ENCODE measurements around the gene PDSS2. TPM values are rescaled to one million over a fixed set of nuclear protein-coding genes. Genes with fewer than 3 reads are reported as not detected.

Gene PDSS2
- total and polyA plus RNA-seq, 2 donors (not counting 1 experiment from before 2014, with no cell fraction given), result 16.9 to 17.0 TPM

DNA sequence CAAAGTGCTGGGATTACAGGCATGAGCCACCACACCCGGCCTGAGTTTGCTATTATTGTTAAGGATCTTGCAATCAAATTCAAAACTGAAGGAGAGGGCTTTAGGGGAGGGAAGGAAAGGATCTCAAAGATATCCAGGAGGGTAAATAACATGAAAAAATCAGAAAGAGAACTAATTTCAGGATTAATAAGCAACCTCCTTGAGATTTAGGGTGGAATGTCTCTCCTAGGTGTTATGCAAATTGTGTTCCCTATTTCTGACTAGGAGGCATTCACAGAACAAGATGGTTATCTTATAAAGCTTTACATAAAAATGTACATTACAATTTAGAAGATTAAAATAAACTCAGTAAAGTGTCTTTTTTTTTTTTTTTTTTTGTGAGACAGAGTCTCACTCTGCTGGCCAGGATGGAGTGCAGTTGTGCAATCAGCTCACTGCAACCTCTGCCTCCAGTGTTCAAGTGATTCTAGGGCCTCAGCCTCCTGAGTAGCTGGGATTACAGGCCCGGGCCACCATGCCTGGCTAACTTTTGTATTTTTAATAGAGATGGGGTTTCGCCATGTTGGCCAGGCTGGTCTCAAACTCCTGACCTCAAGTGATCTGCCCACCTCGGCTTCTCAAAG is 252.0 kb downstream of the PDSS2 start:
- Mint-ChIP-seq H3K4me1 (no peaks in the 10 kb centered on the region), H3K4me3 (no peak overlapping the region), H3K27ac (no peak overlapping the region), H3K9me3 (ENCODE audit: insufficient read depth) (peaks cover 5% of the 10 kb centered on the region), H3K27me3 (no peaks in the 10 kb centered on the region)
- Histone ChIP-seq H3K9me3 (ENCODE audit: control extremely low read depth in 1 of 3, control insufficient read depth in 2 of 3, insufficient read depth in 1 of 3, low read length in 2 of 3) (peaks cover 0 to 6% (median 5%) of the 10 kb centered on the region in 3 donors), H3K4me1 (ENCODE audit: control insufficient read depth in 2 of 2, insufficient read depth in 2 of 2, low read length in 2 of 2) (no peaks in the 10 kb centered on the region), H4K20me1 (ENCODE audit: control insufficient read depth, insufficient read depth, low read length, poor library complexity, severe bottlenecking) (no peaks in the 10 kb centered on the region), H2AFZ (ENCODE audit: insufficient read depth, low read depth, low read length, poor library complexity, severe bottlenecking) (no peak overlapping the region), H3K9ac (ENCODE audit: low read length) (no peak overlapping the region), H3K27me3 (replicated peaks in 1 of 4; ENCODE audit: control extremely low read depth in 1 of 4, control insufficient read depth in 3 of 4, insufficient read depth in 4 of 4, low read length in 3 of 4) (no peaks in the 10 kb centered on the region), H3K4me2 (replicated peaks; ENCODE audit: low read depth, low read length, poor library complexity, severe bottlenecking) (no peak overlapping the region), H3K27ac (ENCODE audit: low read length in 2 of 2) (no peak overlapping the region), H3K79me2 (ENCODE audit: control insufficient read depth, insufficient read depth, low read length) (no peaks in the 10 kb centered on the region), H3K36me3 (replicated peaks in 1 of 2; ENCODE audit: control extremely low read depth in 1 of 2, control insufficient read depth in 1 of 2, extremely low read depth in 1 of 2, insufficient read depth in 2 of 2, low read length in 1 of 2) (peaks cover 0 to 3% of the 10 kb centered on the region in 2 experiments), H3K4me3 (ENCODE audit: control extremely low read depth in 1 of 5, extremely low read depth in 1 of 5, insufficient read depth in 1 of 5, low read depth in 2 of 5, low read length in 4 of 5) (no peak overlapping the region)
- TF ChIP-seq, protein P1, sequence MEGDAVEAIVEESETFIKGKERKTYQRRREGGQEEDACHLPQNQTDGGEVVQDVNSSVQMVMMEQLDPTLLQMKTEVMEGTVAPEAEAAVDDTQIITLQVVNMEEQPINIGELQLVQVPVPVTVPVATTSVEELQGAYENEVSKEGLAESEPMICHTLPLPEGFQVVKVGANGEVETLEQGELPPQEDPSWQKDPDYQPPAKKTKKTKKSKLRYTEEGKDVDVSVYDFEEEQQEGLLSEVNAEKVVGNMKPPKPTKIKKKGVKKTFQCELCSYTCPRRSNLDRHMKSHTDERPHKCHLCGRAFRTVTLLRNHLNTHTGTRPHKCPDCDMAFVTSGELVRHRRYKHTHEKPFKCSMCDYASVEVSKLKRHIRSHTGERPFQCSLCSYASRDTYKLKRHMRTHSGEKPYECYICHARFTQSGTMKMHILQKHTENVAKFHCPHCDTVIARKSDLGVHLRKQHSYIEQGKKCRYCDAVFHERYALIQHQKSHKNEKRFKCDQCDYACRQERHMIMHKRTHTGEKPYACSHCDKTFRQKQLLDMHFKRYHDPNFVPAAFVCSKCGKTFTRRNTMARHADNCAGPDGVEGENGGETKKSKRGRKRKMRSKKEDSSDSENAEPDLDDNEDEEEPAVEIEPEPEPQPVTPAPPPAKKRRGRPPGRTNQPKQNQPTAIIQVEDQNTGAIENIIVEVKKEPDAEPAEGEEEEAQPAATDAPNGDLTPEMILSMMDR (IDR thresholded peaks at IDR 0.05), result no peak
- no peak for TF ChIP-seq EZH2 (IDR thresholded peaks at IDR 0.05; ENCODE audit: borderline replicate concordance, insufficient read depth, low read depth, low read length, poor library complexity, severe bottlenecking)
- CTCF ChIA-PET, result no interaction called here
- ATAC-seq (ENCODE audit: low read depth), result no peak
- intact Hi-C loops (cut with micrococcal nuclease), result no loop called here
- no peak for DNase-seq
- WGBS (ENCODE audit: insufficient coverage), result 100% methylated on average over 1 of the region's 4 CpGs
- POLR2A ChIA-PET, result no interaction called here

- Histone ChIP-seq H3K4me1 (ENCODE audit: control insufficient read depth in 2 of 2, insufficient read depth in 2 of 2, low read length in 2 of 2) (no peaks in the 10 kb centered on the region), H3K4me3 (ENCODE audit: control extremely low read depth in 1 of 5, extremely low read depth in 1 of 5, insufficient read depth in 1 of 5, low read depth in 2 of 5, low read length in 4 of 5) (no peak overlapping the region), H3K27me3 (replicated peaks in 1 of 4; ENCODE audit: control extremely low read depth in 1 of 4, control insufficient read depth in 3 of 4, insufficient read depth in 4 of 4, low read length in 3 of 4) (no peaks in the 10 kb centered on the region), H2AFZ (ENCODE audit: insufficient read depth, low read depth, low read length, poor library complexity, severe bottlenecking) (no peak overlapping the region), H3K4me2 (replicated peaks; ENCODE audit: low read depth, low read length, poor library complexity, severe bottlenecking) (no peak overlapping the region), H3K36me3 (replicated peaks in 1 of 2; ENCODE audit: control extremely low read depth in 1 of 2, control insufficient read depth in 1 of 2, extremely low read depth in 1 of 2, insufficient read depth in 2 of 2, low read length in 1 of 2) (peaks cover 0 to 3% of the 10 kb centered on the region in 2 experiments), H3K27ac (ENCODE audit: low read length in 2 of 2) (no peak overlapping the region), H3K9ac (ENCODE audit: low read length) (no peak overlapping the region), H3K9me3 (ENCODE audit: control extremely low read depth in 1 of 3, control insufficient read depth in 2 of 3, insufficient read depth in 1 of 3, low read length in 2 of 3) (peaks cover 0 to 6% (median 5%) of the 10 kb centered on the region in 3 donors), H3K79me2 (ENCODE audit: control insufficient read depth, insufficient read depth, low read length) (no peaks in the 10 kb centered on the region), H4K20me1 (ENCODE audit: control insufficient read depth, insufficient read depth, low read length, poor library complexity, severe bottlenecking) (no peaks in the 10 kb centered on the region)
- WGBS (ENCODE audit: insufficient coverage), result 88% methylated on average over 3 of the region's 6 CpGs
- Mint-ChIP-seq H3K27ac (no peak overlapping the region), H3K4me3 (no peak overlapping the region), H3K9me3 (ENCODE audit: insufficient read depth) (peaks cover 5% of the 10 kb centered on the region), H3K27me3 (no peaks in the 10 kb centered on the region), H3K4me1 (no peaks in the 10 kb centered on the region)
- no peak for ATAC-seq (ENCODE audit: low read depth)
- DNase-seq, result no peak
- TF ChIP-seq, protein P1 (IDR thresholded peaks at IDR 0.05), result no peak
- no peak for TF ChIP-seq EZH2 (IDR thresholded peaks at IDR 0.05; ENCODE audit: borderline replicate concordance, insufficient read depth, low read depth, low read length, poor library complexity, severe bottlenecking)
- CTCF ChIA-PET, result no interaction called here
- POLR2A ChIA-PET, result no interaction called here
- intact Hi-C loops (cut with micrococcal nuclease), result no loop called here
Measured at GRCh38 chr6:107205058-107205998, 254.0 kb downstream of the PDSS2 start.

All from B cell (primary cell).